ENCODE measurements around the gene WNT5B.

DNA sequence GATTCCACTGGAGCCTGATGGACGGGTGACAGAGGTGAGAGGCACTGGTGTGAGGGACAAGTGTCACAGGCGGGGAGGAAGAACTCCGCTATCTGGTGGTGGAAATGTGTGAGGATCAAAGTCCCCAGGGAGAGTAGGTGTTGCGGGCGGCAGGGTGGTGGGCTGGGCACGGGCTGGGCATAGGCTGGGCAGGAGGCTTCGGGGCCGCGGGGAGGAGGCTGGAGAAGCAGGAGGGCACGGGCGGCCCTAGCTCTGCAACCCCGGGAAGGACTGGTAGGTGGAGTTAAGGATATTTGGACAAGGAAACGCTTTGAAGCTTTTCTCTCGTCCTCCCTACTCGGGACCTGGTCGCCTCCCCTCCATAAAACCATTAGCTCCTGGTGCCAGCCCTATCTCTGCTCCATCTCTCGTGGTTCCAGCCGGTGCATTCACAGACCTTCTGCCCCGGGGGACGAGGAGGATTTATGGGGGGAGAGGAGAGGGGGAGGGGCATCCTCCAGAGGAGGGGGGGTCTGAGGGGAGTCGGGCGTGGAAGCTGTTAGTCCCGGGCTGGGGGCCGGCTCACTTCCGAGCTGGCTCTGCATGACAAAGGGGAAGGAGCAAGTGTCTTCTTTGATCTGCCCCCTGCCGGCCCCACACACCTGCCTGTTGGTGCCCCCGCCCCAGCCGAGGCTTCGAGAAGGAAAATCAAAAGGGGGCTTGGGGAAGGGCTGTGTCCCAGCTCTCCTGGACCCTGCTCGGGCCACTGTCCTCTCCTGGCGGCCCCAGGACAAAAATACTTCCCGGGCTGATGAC lies 504 bp downstream of the WNT5B start:
- TF ChIP-seq, protein P1, sequence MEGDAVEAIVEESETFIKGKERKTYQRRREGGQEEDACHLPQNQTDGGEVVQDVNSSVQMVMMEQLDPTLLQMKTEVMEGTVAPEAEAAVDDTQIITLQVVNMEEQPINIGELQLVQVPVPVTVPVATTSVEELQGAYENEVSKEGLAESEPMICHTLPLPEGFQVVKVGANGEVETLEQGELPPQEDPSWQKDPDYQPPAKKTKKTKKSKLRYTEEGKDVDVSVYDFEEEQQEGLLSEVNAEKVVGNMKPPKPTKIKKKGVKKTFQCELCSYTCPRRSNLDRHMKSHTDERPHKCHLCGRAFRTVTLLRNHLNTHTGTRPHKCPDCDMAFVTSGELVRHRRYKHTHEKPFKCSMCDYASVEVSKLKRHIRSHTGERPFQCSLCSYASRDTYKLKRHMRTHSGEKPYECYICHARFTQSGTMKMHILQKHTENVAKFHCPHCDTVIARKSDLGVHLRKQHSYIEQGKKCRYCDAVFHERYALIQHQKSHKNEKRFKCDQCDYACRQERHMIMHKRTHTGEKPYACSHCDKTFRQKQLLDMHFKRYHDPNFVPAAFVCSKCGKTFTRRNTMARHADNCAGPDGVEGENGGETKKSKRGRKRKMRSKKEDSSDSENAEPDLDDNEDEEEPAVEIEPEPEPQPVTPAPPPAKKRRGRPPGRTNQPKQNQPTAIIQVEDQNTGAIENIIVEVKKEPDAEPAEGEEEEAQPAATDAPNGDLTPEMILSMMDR (IDR thresholded peaks at IDR 0.05 in 4 of 5, conservative IDR thresholded peaks at IDR 0.05 in 1 of 5): no peak
- no peak for TF ChIP-seq POLR2A (IDR thresholded peaks at IDR 0.05)
